PC-3 (cell line): ENCODE results near the gene HIBCH.

Source experiments
- CTCF ChIP-seq: fragments of 300-600 bp; sonication (generic); conservative IDR thresholded peaks from 2 replicates; pipeline ENCODE4 v1.5.1; 2017; ENCODE audit warnings: antibody characterized with exemption, low read depth, mild to moderate bottlenecking, low read length
- EZH2 ChIP-seq: fragments of 300-600 bp; sonication (generic); IDR thresholded peaks from one replicate; pipeline ENCODE4 v1.6.1; 2017; ENCODE audit warnings: antibody characterized with exemption, mild to moderate bottlenecking, low read length; ENCODE audit not compliant: unreplicated experiment
- EZH2phosphoT487 ChIP-seq: fragments of 300-600 bp; sonication (generic); IDR thresholded peaks from 2 replicates; pipeline ENCODE4 v1.6.1; 2018; ENCODE audit warnings: mild to moderate bottlenecking, antibody characterized with exemption, low read length, borderline replicate concordance

- TF ChIP-seq CTCF (no peak), EZH2 (no peak), EZH2phosphoT487 (no peak)
Observed at GRCh38 chr2:190167702-190168101, 151.9 kb downstream of the HIBCH start.
